ENCODE measurements around the gene SETX.
"Not testable (repeated sequence)": the region's sequence is repeated elsewhere in the genome, so short reads cannot be mapped to it uniquely, and the experiment has no call there.

The SETX gene

DNA sequence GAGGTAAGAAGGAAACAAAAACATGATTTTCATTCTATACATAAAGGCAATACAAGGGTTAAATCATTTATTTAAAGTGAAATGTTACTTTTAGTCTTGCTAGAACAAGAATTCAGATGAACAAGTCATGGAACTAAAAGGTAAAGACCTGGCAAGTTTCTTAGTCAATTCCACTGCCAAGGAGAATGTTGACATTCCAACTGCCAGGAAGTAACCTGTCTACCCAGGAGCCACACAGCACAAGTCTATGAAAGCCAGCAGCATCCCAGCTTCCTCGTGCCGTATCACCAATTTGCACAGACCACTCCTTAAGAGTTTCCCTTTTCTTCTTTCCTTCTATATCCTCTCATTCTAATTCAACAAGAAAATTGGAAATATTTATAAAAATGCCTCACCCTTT, 79.9 kb downstream of the SETX start:
- no peak for DNase-seq

DNA sequence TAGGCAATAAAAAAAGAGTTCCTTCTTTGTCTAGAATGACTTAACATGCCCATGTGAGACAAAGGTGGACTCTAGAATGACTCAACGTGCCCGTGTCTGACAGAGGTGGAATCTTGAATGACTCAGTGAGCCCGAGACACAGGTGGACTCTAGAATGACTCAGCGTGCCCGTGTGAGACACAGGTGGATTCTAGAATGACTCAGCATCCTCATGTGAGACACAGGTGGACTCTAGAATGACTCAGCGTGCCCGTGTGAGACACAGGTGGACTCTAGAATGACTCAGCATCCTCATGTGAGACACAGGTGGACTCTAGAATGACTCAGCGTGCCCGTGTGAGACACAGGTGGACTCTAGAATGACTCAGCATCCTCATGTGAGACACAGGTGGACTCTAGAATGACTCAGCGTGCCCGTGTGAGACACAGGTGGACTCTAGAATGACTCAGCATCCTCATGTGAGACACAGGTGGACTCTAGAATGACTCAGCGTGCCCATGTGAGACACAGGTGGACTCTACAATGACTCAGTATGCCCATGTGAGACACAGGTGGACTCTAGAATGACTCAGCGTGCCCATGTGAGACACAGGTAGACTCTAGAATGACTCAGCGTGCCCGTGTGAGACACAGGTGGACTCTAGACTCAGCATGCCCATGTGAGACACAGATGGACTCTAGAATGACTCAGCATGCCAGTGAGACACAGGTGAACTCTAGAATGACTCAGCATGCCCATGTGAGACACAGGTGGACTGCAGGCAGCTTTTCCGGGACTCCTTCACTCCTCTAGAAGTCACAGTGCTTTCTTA, 84.9 kb downstream of the SETX start:
- not testable (repeated sequence) for DNase-seq

DNA sequence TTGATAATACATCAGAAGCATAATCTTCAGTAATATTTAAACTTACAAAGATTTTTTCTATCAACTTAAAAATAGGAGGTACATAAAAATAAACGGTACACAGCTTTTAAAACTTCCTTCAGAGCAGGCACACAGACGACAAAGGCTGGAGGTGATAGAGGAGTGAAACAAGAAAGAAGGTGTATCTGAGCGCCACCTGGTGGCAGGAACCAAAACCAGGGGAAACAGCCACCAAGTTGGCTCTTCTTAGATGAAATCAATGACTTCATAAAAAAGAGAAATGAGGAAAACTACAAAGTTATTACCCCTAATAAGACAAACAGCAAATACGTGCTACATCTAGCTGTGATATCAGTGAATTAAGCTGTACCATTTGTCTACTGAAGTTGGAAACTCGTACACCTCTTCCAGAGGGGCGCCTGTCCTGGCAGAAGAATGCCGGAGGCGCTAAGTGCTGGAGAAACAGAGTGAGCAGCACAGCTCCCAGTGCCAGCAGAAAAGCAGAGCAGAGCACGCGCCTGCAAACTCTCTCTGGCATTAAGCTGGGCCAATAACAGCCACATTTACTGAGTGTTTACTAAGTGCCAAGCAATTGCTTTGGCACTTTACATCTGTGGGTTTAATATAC, 85.9 kb downstream of the SETX start:
- DNase-seq = peak; percentile 85

DNA sequence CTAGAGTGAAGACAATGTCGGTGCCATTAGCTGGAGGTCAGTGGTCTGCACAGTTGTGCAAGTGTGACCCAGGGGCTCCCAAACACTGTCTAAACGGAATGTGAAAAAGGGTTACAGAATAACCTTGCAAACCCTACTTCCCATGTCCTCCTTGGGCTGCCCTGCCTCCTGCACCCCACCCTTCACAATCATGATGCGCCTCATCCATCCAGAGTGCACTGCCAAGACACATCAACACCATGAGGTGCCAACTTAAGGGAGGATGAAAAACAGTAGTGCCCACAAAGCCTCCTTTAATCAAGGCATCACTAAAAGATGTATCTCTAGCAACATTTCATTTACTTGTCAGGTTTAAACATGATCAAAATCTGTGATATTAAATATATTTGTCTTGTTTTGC, 87.1 kb downstream of the SETX start:
- no peak for DNase-seq

DNA sequence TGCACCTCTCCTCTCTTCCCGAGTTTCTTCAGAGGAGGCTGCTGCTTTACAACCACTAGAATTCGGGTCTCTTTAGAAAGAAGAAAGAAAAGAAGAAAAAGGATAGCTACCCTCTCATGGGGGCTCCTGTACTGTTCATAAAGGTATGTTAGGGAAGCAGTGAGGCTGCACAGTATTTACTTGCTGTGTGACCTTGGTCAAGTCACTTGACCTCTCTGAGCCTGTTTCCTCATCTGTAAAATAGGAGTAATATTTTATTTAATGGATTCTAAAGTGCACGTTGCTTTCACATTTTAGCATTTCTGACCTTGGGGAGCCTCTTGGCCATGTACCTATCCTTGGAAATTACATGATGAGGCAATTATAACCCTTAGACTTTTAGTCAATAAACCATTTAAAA, 88.8 kb downstream of the SETX start:
- no peak for DNase-seq

DNA sequence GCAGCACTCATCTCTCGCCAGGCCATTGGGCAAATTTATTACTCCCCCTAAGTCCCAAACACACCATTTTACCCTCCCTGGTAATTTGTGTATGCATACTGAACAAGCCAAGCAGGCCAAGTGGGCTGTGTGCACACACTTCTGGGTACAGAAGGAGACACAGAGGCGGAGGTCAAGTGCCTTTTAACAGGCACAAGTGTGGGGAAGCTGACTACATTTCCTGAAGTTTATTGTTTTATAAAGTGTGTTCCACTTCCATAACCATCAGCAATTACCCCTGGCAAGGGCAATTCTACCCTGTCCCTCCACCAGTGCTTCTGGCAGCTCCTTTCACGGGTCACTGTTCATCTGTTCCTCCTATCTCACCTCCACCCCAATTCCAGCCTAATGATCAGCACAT, 93.9 kb downstream of the SETX start:
- no peak for DNase-seq

DNA sequence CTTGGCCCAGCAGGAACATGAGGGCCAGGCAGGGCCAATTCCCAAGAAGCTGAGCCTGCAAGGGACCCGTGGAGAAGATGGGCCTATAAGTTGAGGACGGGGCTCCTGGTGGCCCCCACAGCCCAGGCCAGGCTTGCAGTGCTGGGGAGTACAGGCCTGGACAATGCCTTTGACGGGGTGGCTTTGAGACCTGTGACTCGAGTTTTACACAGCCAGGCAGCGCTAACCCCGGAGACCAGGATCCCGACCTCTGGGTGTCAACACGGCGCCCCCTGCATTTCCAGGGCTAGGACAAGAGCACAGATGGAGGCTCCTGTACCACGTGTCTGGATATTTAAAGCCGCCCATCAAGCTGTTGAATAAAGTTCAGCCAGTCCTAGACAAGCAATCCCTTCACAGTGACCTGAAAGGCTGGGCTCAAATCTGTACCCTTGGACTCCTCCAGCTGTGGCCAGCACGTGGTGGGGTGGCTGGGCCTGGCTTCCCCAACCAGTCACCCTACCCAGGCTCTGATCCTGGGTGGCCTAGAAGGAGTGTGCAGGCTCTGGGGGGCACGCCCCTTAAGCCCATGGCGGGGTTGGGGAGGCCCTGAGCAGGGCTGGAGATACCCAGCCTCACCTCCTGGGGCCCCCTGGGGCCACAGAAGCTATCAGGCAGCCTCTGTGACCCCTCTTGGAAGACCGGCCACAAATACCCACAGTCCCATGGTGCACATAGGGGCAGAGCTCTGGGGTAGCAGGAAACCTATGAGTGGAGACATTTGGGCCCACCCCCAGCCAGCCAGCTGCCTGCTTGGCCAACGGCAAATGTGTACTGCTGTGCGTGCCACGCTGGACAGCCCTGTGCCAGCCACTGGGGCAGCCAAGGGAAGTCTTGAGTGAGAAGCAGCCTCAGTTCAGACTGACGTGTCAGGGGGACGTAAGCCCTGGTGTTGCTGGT, 104.2 kb downstream of the SETX start:
- DNase-seq = no peak

DNA sequence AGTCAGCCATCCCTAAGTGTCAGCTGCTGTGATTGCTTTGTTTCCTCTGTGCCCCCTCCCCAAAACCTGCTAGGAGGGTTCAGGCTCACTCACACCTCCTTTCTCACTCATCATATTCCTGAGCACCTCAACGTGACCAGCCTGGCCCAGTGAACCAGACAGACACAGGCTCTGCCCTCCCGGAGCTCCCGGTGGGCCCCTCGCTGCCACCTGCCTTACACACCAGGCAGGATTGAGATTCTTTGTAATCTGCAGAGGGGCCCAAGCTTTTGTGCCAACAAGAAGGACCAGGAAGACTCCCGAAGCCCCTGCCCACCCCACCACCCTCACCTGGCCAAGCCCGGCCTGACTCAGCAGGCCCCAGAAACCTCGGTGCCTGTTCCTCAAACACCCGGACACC, 105.1 kb downstream of the SETX start:
- no peak for DNase-seq

DNA sequence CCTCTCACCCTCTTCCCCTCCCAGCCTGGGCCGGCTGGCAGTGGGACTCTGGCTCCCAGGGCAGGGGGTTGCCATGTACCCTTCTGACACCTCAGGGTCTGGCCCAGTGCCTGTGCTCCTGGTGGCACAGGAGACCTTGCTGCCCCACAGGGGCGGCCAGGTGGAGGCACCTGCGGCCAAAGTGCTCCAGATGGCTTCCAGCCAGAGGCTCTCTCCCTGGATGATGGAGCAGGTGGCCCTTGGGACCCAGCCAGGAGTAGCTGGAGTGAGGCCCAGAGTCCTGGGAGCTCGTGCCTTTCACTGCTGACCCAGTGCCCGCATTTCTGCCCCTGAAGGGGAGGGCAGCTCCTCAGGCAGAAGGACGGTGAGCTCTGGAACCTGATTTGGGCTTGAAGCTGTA, 105.7 kb downstream of the SETX start:
- DNase-seq = no peak

DNA sequence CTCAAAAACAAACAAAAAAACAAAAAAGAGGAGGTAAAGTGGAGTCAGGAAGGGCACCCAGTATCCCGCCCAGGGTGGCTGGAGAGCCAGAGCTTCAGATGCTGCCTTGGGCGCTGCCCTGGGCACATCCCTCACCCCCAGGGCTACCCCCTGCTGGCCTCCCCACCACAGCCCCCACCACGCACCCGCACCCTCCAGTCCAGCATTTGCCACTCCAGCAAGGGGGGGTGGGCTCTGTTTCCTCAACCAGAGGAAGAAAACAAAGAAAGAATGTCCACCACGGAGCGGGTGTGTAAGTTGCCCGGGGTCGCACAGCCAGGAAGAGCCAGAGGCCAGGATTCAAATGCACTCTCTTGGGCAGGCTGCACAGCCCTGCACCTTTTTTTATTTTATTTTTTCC, 106.8 kb downstream of the SETX start:
- no peak for DNase-seq

DNA sequence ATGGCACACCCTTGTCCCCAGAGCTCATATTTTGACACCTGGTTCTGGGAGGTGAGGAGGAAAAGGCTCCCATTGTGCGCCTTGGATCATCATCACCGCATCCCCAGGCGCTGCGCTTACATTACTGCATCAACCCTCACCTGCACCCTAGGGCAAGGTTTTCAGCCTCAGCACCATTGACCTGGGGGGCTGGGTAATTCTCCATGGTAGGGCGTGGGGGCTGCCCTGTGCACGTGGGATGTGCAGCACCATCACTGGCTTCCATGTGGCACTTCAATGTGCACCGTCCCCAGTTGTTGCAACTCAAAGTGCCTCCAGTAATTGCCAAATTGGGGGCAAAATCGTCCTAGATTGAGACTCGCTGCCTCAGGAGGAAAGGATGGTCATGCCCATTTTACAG, 109.3 kb downstream of the SETX start:
- DNase-seq = no peak

DNA sequence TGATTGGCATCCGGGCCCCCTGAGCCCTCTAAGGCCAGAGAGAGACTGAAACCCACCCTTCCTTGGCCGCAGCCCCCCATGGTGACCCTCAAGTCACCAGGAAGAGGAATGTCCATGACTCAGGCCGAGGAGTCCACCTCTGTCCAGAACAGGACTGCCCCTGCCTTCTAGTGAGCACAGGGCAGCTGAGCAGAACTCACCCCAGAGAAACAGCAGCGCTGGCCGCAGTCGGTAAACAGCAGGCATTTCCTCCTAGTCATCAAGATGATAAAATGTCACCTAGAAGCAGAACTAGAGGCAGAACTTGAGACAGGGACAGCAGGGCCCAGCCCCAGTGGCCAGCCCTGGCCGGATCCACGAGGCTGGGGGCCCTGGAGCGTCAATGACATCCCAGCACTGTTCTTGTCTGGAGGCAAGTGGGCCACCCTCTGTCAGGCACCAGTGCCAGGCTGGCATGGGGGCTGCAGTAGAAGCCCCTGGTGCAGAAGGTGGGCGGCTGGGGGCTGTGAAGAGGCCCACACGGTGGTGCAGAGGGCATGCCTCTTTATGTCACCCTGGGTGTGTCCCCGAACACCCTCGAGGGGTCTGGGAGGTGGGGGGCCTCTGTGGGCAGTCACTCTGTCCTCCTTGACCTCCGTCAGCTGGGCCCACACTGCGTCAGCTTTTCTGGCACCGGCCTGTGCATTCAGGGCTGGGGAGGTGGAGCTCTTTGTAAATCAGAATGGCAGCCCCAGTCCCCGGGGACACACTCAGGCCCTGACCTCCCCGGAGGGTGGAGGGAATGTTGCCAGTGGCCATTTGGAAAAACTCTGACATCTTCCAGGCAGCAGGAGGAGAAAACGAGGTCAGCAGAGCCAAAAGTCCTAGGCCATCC, 110.0 kb downstream of the SETX start:
- DNase-seq = no peak

DNA sequence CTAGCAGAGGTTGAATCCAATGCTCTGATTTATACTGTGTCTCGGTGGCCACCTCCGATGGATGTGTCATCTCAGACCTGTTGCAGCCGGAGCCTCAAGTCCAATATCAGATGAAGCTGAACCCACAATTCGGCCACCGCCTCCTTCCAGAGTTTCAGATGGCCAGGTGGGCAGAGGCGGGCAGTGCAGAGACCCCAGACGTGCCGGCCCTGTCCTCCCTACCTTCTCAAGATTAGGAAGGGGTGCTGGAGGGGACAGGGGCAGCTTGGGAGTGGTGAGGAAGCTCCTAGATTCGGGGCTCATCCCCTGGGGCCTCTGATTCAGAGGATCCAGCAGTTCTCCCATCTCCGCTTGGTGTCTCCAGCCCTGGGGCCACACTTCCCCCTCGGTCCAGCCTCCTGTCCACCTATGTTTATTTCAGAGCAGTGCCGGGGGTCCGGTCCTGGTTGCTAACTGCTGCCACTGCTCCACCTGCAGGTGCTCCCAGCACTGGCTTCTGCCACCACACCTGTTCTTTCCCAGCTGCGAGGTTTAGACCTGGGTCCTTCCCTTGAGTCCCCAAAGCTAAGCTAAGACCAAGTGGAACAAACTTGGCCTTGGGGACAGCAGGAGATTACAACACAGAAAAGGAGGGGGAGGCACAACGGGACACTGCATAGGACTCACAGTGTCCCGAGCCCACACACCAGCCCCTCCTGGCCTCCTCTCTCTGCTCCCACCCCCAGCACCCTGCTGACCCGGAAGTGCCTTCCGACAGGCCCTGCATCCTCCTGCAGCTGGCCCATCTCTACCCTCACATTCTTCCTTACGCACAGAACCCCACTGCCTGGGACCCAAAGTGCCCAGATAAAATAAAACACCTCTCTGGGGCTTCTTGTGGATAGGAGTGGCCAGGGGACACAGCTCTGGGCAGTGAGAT, 111.4 kb downstream of the SETX start:
- peak; percentile 16 for DNase-seq

DNA sequence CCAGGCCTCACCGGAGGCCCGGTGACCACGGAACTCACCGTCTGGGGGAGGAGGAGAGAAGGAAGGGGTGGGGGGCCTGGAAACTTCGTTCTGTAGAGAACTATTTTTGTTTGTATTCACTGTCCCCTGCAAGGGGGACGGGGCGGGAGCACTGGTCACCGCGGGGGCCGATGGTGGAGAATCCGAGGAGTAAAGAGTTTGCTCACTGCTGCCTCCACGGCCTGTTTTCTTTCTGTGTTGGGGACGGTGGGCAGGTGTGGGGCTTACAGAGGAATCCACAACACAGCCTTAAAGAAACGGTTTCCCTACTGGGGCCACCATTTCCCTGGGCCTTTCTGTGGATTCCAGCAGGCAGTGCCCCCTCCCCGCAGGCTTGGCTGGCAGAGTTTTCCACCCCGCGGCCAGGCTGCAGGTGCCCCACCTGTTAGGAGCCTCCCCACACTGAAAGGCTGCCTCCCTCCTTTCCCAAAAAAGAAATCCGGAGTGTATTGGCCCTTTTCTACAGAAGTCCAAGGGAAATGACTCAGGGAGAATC, 112.1 kb downstream of the SETX start:
- DNase-seq = no peak

DNA sequence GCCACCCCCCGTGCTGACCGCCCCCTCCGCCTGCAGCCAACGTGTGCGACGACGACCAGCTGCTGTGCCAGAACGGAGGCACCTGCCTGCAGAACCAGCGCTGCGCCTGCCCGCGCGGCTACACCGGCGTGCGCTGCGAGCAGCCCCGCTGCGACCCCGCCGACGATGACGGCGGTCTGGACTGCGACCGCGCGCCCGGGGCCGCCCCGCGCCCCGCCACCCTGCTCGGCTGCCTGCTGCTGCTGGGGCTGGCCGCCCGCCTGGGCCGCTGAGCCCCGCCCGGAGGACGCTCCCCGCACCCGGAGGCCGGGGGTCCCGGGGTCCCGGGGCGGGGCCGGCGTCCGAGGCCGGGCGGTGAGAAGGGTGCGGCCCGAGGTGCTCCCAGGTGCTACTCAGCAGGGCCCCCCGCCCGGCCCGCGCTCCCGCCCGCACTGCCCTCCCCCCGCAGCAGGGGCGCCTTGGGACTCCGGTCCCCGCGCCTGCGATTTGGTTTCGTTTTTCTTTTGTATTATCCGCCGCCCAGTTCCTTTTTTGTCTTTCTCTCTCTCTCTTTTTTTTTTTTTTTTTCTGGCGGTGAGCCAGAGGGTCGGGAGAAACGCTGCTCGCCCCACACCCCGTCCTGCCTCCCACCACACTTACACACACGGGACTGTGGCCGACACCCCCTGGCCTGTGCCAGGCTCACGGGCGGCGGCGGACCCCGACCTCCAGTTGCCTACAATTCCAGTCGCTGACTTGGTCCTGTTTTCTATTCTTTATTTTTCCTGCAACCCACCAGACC, 112.8 kb downstream of the SETX start:
- DNase-seq = peak; percentile 68

DNA sequence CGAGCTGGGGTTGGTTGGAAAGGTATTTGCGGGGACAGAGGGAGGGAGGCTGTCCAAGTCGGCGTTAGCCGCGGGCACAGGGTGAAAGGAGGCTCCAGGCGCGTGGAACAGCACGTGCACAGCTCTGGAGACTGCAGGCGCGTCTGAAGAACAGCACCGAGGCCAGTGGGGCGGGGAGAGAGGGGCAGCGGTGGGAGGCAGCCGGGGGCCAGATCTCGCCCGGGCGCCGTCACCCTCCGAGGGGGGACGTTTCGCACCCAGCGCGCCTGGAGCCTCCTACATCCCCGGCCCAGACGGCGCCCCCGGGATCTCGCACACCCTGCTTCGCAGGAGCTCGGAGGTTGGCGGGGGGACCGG, 113.3 kb downstream of the SETX start:
- peak; percentile 80 for DNase-seq

DNA sequence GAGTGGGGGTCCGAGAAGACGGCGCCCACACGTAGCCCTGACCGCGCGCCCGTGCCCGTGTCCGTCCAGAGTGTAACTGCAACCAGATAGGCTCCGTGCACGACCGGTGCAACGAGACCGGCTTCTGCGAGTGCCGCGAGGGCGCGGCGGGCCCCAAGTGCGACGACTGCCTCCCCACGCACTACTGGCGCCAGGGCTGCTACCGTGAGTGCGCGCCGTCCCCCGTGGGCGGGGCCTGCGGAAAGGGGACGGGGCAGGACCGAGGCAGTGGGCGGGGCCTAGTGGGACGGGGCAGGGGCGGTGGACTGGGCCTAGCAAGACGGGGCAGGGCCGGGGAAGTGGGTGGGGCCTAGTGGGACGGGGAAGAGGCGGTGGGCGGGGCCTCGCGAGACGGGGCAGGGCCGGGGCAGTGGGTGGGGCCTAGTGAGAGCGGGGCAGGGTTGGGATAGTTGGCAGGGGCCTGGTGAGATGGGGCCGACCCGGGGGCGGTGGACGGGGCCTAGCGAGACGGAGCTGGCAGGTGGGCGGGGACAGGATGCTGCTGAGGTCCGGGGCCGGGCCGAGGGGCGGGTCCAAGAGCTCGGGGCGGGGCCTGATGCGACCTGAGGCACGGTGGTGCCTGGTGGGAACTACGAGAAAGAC, 113.8 kb downstream of the SETX start:
- peak; percentile 78 for DNase-seq

DNA sequence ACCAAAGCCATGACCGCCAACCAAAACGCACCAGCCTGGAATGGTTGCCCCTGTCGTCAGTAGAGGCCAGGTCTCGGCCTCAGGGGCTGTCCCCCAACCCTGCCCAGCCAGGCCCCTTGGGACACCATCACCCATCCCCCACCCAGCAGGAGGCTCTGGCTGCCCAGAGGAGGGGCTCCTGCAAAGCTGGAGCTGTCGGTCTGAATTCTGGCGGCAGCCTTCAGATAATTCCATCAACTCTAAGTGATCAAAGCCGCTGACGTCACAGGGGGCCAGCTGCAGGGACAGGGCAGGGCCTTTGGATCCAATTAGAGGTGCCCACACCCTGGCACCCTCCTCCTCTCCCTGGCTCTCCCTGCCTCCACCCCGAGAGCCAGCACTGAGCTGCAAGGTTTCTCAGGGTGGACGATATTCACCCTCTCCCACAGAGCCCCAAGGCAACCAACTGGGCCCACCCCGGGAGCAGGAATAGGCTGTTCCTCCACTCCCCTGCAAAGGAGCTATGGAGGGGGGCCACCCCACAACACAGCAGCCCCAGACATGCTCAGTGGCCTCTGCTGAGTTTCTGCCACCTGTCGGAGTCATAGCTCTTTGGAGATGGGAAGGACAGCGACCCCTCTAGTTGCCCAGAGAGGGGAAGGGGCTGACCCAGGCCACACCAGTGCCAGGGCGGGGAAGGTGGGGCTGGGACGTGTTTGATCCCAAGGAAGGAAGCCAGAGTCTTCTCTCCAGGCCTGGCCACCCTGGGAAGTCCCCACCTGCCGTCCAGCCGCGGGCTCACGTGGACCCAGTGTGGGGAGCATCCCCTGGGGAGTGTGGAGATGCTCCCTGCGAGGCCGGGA, 114.6 kb downstream of the SETX start:
- peak; percentile 75 for DNase-seq

DNA sequence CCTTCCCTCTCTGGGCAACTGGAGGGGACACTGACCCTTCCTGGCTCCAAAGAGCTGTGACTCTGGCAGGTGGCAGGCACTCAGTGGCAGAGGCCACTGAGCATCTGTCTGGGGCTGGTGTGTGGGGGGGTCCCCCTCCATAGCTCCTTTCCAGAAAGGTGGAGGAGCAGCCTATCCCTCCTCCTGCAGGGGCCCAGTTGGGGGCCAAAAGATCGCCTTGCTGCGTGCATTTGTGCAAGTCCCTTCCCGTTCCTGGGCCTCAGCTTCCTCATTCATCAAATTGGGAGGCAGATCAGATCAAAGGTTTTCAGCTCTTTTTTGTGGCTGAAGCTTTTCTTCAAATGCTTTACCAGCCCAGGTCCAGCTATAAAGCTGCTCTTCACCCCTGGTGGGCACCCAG, 115.3 kb downstream of the SETX start:
- no peak for DNase-seq

All from retina (tissue), 1 donor.